Esophagus squamous epithelium (tissue), 4 donors: ENCODE data around the gene ZFYVE28.

ENCODE experiments used
- POLR2A ChIP-seq, 4 donors: fragments of 450-650 bp; IDR thresholded peaks; one replicate each; pipeline ENCODE4 v1.6.1; 2017; ENCODE audit warnings: antibody characterized with exemption in 4 of 4, mild to moderate bottlenecking in 4 of 4, moderate library complexity in 3 of 4
- TF ChIP-seq, protein P1 (sequence below), 6 experiments: fragments of 450-650 bp in 4 of 6; fragments of 200-600 bp in 2 of 6; sonication (generic) in 2 of 6; IDR thresholded peaks; one replicate each; pipeline ENCODE4 v1.5.1; 2016 to 2019; ENCODE audit warnings: antibody characterized with exemption in 6 of 6, mild to moderate bottlenecking in 4 of 6, moderate library complexity in 4 of 6

DNA sequence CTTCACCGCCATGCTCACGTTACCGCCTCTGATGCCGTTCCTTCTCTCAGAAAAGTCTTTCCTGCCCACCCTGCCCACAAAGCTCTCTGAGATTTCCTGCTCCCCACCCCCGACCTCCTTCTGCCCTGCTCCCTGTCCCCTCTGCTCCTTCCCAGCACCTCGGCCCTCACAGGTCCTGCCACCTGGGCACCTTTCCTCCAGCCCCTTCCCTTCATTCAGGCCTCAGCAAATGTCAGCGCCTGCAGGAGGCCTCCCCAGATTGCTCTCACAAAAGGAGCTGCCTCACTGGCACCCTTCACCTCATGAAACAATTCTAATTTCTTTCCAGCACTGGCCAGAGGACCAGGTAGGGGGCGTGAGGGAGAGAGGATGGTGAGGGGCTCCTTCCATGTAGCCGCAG is 122.9 kb downstream of the ZFYVE28 start:
- TF ChIP-seq, protein P1, sequence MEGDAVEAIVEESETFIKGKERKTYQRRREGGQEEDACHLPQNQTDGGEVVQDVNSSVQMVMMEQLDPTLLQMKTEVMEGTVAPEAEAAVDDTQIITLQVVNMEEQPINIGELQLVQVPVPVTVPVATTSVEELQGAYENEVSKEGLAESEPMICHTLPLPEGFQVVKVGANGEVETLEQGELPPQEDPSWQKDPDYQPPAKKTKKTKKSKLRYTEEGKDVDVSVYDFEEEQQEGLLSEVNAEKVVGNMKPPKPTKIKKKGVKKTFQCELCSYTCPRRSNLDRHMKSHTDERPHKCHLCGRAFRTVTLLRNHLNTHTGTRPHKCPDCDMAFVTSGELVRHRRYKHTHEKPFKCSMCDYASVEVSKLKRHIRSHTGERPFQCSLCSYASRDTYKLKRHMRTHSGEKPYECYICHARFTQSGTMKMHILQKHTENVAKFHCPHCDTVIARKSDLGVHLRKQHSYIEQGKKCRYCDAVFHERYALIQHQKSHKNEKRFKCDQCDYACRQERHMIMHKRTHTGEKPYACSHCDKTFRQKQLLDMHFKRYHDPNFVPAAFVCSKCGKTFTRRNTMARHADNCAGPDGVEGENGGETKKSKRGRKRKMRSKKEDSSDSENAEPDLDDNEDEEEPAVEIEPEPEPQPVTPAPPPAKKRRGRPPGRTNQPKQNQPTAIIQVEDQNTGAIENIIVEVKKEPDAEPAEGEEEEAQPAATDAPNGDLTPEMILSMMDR (IDR thresholded peaks at IDR 0.05), result no peak
- no peak for TF ChIP-seq POLR2A (IDR thresholded peaks at IDR 0.05)
